ENCODE measurements around the gene PEBP1. TPM values are rescaled to one million over a fixed set of nuclear protein-coding genes. Genes with fewer than 3 reads are reported as not detected.

Gene PEBP1
- total RNA-seq, 1 experiment from 2014 or later: 320 TPM

GRCh38 chr12:118193477-118193876, 57.6 kb downstream of the PEBP1 start:
- Histone ChIP-seq H3K23me2 (ENCODE audit: insufficient read length, low read depth, low read length, poor library complexity, severe bottlenecking) (no peaks in the 10 kb centered on the region), H3K18ac (ENCODE audit: insufficient read length, low read depth, low read length) (no peak overlapping the region), H4K5ac (ENCODE audit: insufficient read length, low read depth, low read length) (no peak overlapping the region), H3K4me1 (ENCODE audit: insufficient read depth, low read length) (no peaks in the 10 kb centered on the region), H3K14ac (ENCODE audit: insufficient read depth, low read length) (no peak overlapping the region), H4K91ac (ENCODE audit: insufficient read length, low read depth, low read length) (no peak overlapping the region), H2BK15ac (ENCODE audit: low read depth, low read length) (no peak overlapping the region), H3K9ac (ENCODE audit: extremely low read depth, insufficient read length, low read length) (no peak overlapping the region), H3K79me2 (ENCODE audit: insufficient read depth, low read length) (no peaks in the 10 kb centered on the region), H2BK5ac (ENCODE audit: insufficient read length, low read length) (no peak overlapping the region), H4K20me1 (ENCODE audit: control insufficient read depth, insufficient read depth, insufficient read length) (no peaks in the 10 kb centered on the region), H3K27me3 (ENCODE audit: insufficient read depth, low read length) (no peaks in the 10 kb centered on the region), H2BK120ac (ENCODE audit: low read depth, low read length, poor library complexity, severe bottlenecking) (no peak overlapping the region), H3K79me1 (ENCODE audit: insufficient read depth, low read depth, low read length, poor library complexity, severe bottlenecking) (no peaks in the 10 kb centered on the region), H3K4ac (ENCODE audit: low read depth, low read length) (no peak overlapping the region), H2BK20ac (ENCODE audit: low read depth, low read length, poor library complexity, severe bottlenecking) (no peak overlapping the region), H3K9me3 (ENCODE audit: control insufficient read depth, low read depth, low read length) (no peaks in the 10 kb centered on the region), H2AK5ac (ENCODE audit: insufficient read length, low read length) (no peak overlapping the region), H3K56ac (ENCODE audit: insufficient read length, low read depth, low read length) (no peak overlapping the region), H2AFZ (ENCODE audit: low read length) (no peak overlapping the region), H3K23ac (ENCODE audit: insufficient read length, low read depth, low read length) (no peak overlapping the region), H3T11ph (ENCODE audit: low read length) (no peak overlapping the region), H3K27ac (ENCODE audit: insufficient read length, low read depth, low read length) (no peak overlapping the region), H2BK12ac (ENCODE audit: insufficient read length, low read depth, low read length) (no peak overlapping the region), H3K4me2 (ENCODE audit: insufficient read depth, insufficient read length, low read length) (no peak overlapping the region), H4K8ac (replicated peaks; ENCODE audit: insufficient read length, low read depth, low read length) (no peak overlapping the region)
- H3K27me3 Mint-ChIP-seq (ENCODE audit: low read depth): no peaks in the 10 kb centered on the region
- TF ChIP-seq CTCF (conservative IDR thresholded peaks at IDR 0.05): no peak
- WGBS (ENCODE audit: extremely low coverage, insufficient read length, low lambda C conversion rate): no CpG with 5 or more reads among the region's 5 CpGs
- H3K27ac Mint-ChIP-seq: no peak overlapping the region
- no peaks in the 10 kb centered on the region for H3K9me3 Mint-ChIP-seq
- peaks cover 18 to 24% of the 10 kb centered on the region in 2 experiments for H3K4me1 Mint-ChIP-seq
- DNase-seq: no peak
- peaks cover 0 to 4% (median 2%) of the 10 kb centered on the region in 3 experiments; a peak in 4 of 7 replicates for H3K36me3 Mint-ChIP-seq (ENCODE audit: insufficient read depth in 1 of 3, low read depth in 3 of 3)
- no peak overlapping the region for H3K4me3 Mint-ChIP-seq
